ENCODE results near the gene PLK1. TPM values are rescaled to one million over a fixed set of nuclear protein-coding genes. Genes with fewer than 3 reads are reported as not detected.

The PLK1 gene
- total and polyA plus RNA-seq, 2 of the 13 experiments (the other 11 are each of a cell fraction or from before 2014, with no cell fraction given): 71.5 to 76.3 TPM

Other genes starting within 250 kb of the PLK1 start
- 12.6 and 15.4 TPM in 2 replicates for gene COG7, start 225.7 kb upstream of the PLK1 start, total RNA-seq (2016; rRNA removed; fragmentation: Illumina TruSeq; extraction: Trizol)
- gene COG7, start 225.7 kb upstream of the PLK1 start, polyA plus RNA-seq (2011; rRNA removed): 51.0 and 54.5 TPM in 2 replicates
- gene GGA2, start 168.4 kb upstream of the PLK1 start, total RNA-seq (2016; rRNA removed; fragmentation: Illumina TruSeq; extraction: Trizol): 69.8 and 93.1 TPM in 2 replicates
- 51.5 and 52.3 TPM in 2 replicates for gene GGA2, start 168.4 kb upstream of the PLK1 start, polyA plus RNA-seq (2011; rRNA removed)
- 80.4 and 84.2 TPM in 2 replicates for gene EARS2, start 121.5 kb upstream of the PLK1 start, total RNA-seq (2016; rRNA removed; fragmentation: Illumina TruSeq; extraction: Trizol)
- 49.4 and 54.7 TPM in 2 replicates for gene EARS2, start 121.5 kb upstream of the PLK1 start, polyA plus RNA-seq (2011; rRNA removed)
- gene UBFD1, start 121.2 kb upstream of the PLK1 start, total RNA-seq (2016; rRNA removed; fragmentation: Illumina TruSeq; extraction: Trizol): 111 and 142 TPM in 2 replicates
- gene UBFD1, start 121.2 kb upstream of the PLK1 start, polyA plus RNA-seq (2011; rRNA removed): 97.6 and 100 TPM in 2 replicates
- 601 and 760 TPM in 2 replicates for gene NDUFAB1, start 82.6 kb upstream of the PLK1 start, total RNA-seq (2016; rRNA removed; fragmentation: Illumina TruSeq; extraction: Trizol)
- 192 and 221 TPM in 2 replicates for gene NDUFAB1, start 82.6 kb upstream of the PLK1 start, polyA plus RNA-seq (2011; rRNA removed)
- 40.9 and 58.5 TPM in 2 replicates for gene PALB2, start 37.6 kb upstream of the PLK1 start, total RNA-seq (2016; rRNA removed; fragmentation: Illumina TruSeq; extraction: Trizol)
- gene PALB2, start 37.6 kb upstream of the PLK1 start, polyA plus RNA-seq (2011; rRNA removed): 11.0 and 12.1 TPM in 2 replicates
- gene DCTN5, start 37.4 kb upstream of the PLK1 start, total RNA-seq (2016; rRNA removed; fragmentation: Illumina TruSeq; extraction: Trizol): 207 and 352 TPM in 2 replicates
- gene DCTN5, start 37.4 kb upstream of the PLK1 start, polyA plus RNA-seq (2011; rRNA removed): 104 and 105 TPM in 2 replicates
- gene ERN2, start 34.3 kb downstream of the PLK1 start, total RNA-seq (2016; rRNA removed; fragmentation: Illumina TruSeq; extraction: Trizol): 0.42 and 2.2 TPM in 2 replicates
- 3.5 and 6.3 TPM in 2 replicates for gene ERN2, start 34.3 kb downstream of the PLK1 start, polyA plus RNA-seq (2011; rRNA removed)
- gene CHP2, start 76.1 kb downstream of the PLK1 start, total RNA-seq (2016; rRNA removed; fragmentation: Illumina TruSeq; extraction: Trizol): not detected in 2 replicates
- 0.03 TPM in 1 of 2 replicates, not detected in the other for gene CHP2, start 76.1 kb downstream of the PLK1 start, polyA plus RNA-seq (2011; rRNA removed)
- gene PRKCB, start 157.1 kb downstream of the PLK1 start, total RNA-seq (2016; rRNA removed; fragmentation: Illumina TruSeq; extraction: Trizol): not detected in 2 replicates
- 0.01 and 0.03 TPM in 2 replicates for gene PRKCB, start 157.1 kb downstream of the PLK1 start, polyA plus RNA-seq (2011; rRNA removed)

Data from HepG2 (cell line).